ENCODE data around the gene GDF2.

Gene GDF2

GRCh38 chr10:47285381-47286115 is 36.7 kb upstream of the GDF2 start:
- Histone ChIP-seq H3K9ac (ENCODE audit: low read depth, low read length) (no peak overlapping the region), H3K4me3 (ENCODE audit: low read depth, low read length) (no peak overlapping the region)

GRCh38 chr10:47286116-47286505 is 36.1 kb upstream of the GDF2 start:
- no peaks in the 10 kb centered on the region for H3K4me1 ChIP-seq (ENCODE audit: control insufficient read depth, insufficient read depth, low read length)
- H3K27me3 ChIP-seq (ENCODE audit: control insufficient read depth, insufficient read depth, low read length) = no peaks in the 10 kb centered on the region
- no peaks in the 10 kb centered on the region for H3K9me3 ChIP-seq (ENCODE audit: control insufficient read depth, insufficient read depth, low read length)
- no peaks in the 10 kb centered on the region for H3K36me3 ChIP-seq (ENCODE audit: control insufficient read depth, insufficient read depth, low read length)
- H3K4me3 ChIP-seq (ENCODE audit: low read depth, low read length) = no peak overlapping the region
- no peak overlapping the region for H3K9ac ChIP-seq (ENCODE audit: low read depth, low read length)

More at GRCh38 chr10:47285381-47286115, 36.7 kb upstream of the GDF2 start:
- H3K36me3 ChIP-seq (ENCODE audit: control insufficient read depth, insufficient read depth, low read length) = no peaks in the 10 kb centered on the region
- H3K27me3 ChIP-seq (ENCODE audit: control insufficient read depth, insufficient read depth, low read length) = no peaks in the 10 kb centered on the region
- no peaks in the 10 kb centered on the region for H3K4me1 ChIP-seq (ENCODE audit: control insufficient read depth, insufficient read depth, low read length)
- H3K9me3 ChIP-seq (ENCODE audit: control insufficient read depth, insufficient read depth, low read length) = no peaks in the 10 kb centered on the region

GRCh38 chr10:47286591-47287315 is 35.5 kb upstream of the GDF2 start:
- Histone ChIP-seq H3K36me3 (ENCODE audit: control insufficient read depth, insufficient read depth, low read length) (no peaks in the 10 kb centered on the region), H3K27me3 (ENCODE audit: control insufficient read depth, insufficient read depth, low read length) (no peaks in the 10 kb centered on the region), H3K4me3 (ENCODE audit: low read depth, low read length) (no peak overlapping the region), H3K4me1 (ENCODE audit: control insufficient read depth, insufficient read depth, low read length) (no peaks in the 10 kb centered on the region), H3K9ac (ENCODE audit: low read depth, low read length) (no peak overlapping the region), H3K9me3 (ENCODE audit: control insufficient read depth, insufficient read depth, low read length) (no peaks in the 10 kb centered on the region)

GRCh38 chr10:47287365-47287802 is 34.9 kb upstream of the GDF2 start:
- Histone ChIP-seq H3K4me1 (ENCODE audit: control insufficient read depth, insufficient read depth, low read length) (no peaks in the 10 kb centered on the region), H3K4me3 (ENCODE audit: low read depth, low read length) (no peak overlapping the region), H3K9ac (ENCODE audit: low read depth, low read length) (no peak overlapping the region), H3K9me3 (ENCODE audit: control insufficient read depth, insufficient read depth, low read length) (no peaks in the 10 kb centered on the region), H3K27me3 (ENCODE audit: control insufficient read depth, insufficient read depth, low read length) (no peaks in the 10 kb centered on the region), H3K36me3 (ENCODE audit: control insufficient read depth, insufficient read depth, low read length) (no peaks in the 10 kb centered on the region)

- H3K36me3 ChIP-seq (ENCODE audit: control insufficient read depth, insufficient read depth, low read length) = no peaks in the 10 kb centered on the region
- H3K9ac ChIP-seq (ENCODE audit: low read depth, low read length) = no peak overlapping the region
- no peak overlapping the region for H3K4me3 ChIP-seq (ENCODE audit: low read depth, low read length)
- no peaks in the 10 kb centered on the region for H3K4me1 ChIP-seq (ENCODE audit: control insufficient read depth, insufficient read depth, low read length)
- no peaks in the 10 kb centered on the region for H3K9me3 ChIP-seq (ENCODE audit: control insufficient read depth, insufficient read depth, low read length)
- H3K27me3 ChIP-seq (ENCODE audit: control insufficient read depth, insufficient read depth, low read length) = no peaks in the 10 kb centered on the region
Observed at GRCh38 chr10:47287805-47288204, 34.4 kb upstream of the GDF2 start.

GRCh38 chr10:47288236-47288635 is 34.0 kb upstream of the GDF2 start:
- Histone ChIP-seq H3K9me3 (ENCODE audit: control insufficient read depth, insufficient read depth, low read length) (no peaks in the 10 kb centered on the region), H3K27me3 (ENCODE audit: control insufficient read depth, insufficient read depth, low read length) (no peaks in the 10 kb centered on the region), H3K4me1 (ENCODE audit: control insufficient read depth, insufficient read depth, low read length) (no peaks in the 10 kb centered on the region), H3K9ac (ENCODE audit: low read depth, low read length) (no peak overlapping the region), H3K36me3 (ENCODE audit: control insufficient read depth, insufficient read depth, low read length) (no peaks in the 10 kb centered on the region), H3K4me3 (ENCODE audit: low read depth, low read length) (no peak overlapping the region)

GRCh38 chr10:47288916-47289495 is 33.2 kb upstream of the GDF2 start:
- Histone ChIP-seq H3K36me3 (ENCODE audit: control insufficient read depth, insufficient read depth, low read length) (no peaks in the 10 kb centered on the region), H3K9me3 (ENCODE audit: control insufficient read depth, insufficient read depth, low read length) (no peaks in the 10 kb centered on the region), H3K4me1 (ENCODE audit: control insufficient read depth, insufficient read depth, low read length) (no peaks in the 10 kb centered on the region), H3K27me3 (ENCODE audit: control insufficient read depth, insufficient read depth, low read length) (no peaks in the 10 kb centered on the region), H3K4me3 (ENCODE audit: low read depth, low read length) (no peak overlapping the region), H3K9ac (ENCODE audit: low read depth, low read length) (no peak overlapping the region)

GRCh38 chr10:47289921-47290320 is 32.3 kb upstream of the GDF2 start:
- Histone ChIP-seq H3K27me3 (ENCODE audit: control insufficient read depth, insufficient read depth, low read length) (no peaks in the 10 kb centered on the region), H3K4me3 (ENCODE audit: low read depth, low read length) (no peak overlapping the region), H3K36me3 (ENCODE audit: control insufficient read depth, insufficient read depth, low read length) (no peaks in the 10 kb centered on the region), H3K9me3 (ENCODE audit: control insufficient read depth, insufficient read depth, low read length) (no peaks in the 10 kb centered on the region), H3K4me1 (ENCODE audit: control insufficient read depth, insufficient read depth, low read length) (no peaks in the 10 kb centered on the region), H3K9ac (ENCODE audit: low read depth, low read length) (no peak overlapping the region)

GRCh38 chr10:47290338-47290737 is 31.9 kb upstream of the GDF2 start:
- no peaks in the 10 kb centered on the region for H3K36me3 ChIP-seq (ENCODE audit: control insufficient read depth, insufficient read depth, low read length)
- H3K4me3 ChIP-seq (ENCODE audit: low read depth, low read length) = no peak overlapping the region
- no peaks in the 10 kb centered on the region for H3K9me3 ChIP-seq (ENCODE audit: control insufficient read depth, insufficient read depth, low read length)
- H3K27me3 ChIP-seq (ENCODE audit: control insufficient read depth, insufficient read depth, low read length) = no peaks in the 10 kb centered on the region
- H3K4me1 ChIP-seq (ENCODE audit: control insufficient read depth, insufficient read depth, low read length) = no peaks in the 10 kb centered on the region
- no peak overlapping the region for H3K9ac ChIP-seq (ENCODE audit: low read depth, low read length)

- H3K27me3 ChIP-seq (ENCODE audit: control insufficient read depth, insufficient read depth, low read length) = no peaks in the 10 kb centered on the region
- H3K9me3 ChIP-seq (ENCODE audit: control insufficient read depth, insufficient read depth, low read length) = no peaks in the 10 kb centered on the region
- H3K9ac ChIP-seq (ENCODE audit: low read depth, low read length) = no peak overlapping the region
- H3K36me3 ChIP-seq (ENCODE audit: control insufficient read depth, insufficient read depth, low read length) = no peaks in the 10 kb centered on the region
- no peaks in the 10 kb centered on the region for H3K4me1 ChIP-seq (ENCODE audit: control insufficient read depth, insufficient read depth, low read length)
- no peak overlapping the region for H3K4me3 ChIP-seq (ENCODE audit: low read depth, low read length)
Observed at GRCh38 chr10:47291682-47292081, 30.6 kb upstream of the GDF2 start.

GRCh38 chr10:47294057-47294456 is 28.2 kb upstream of the GDF2 start:
- H3K9me3 ChIP-seq (ENCODE audit: control insufficient read depth, insufficient read depth, low read length) = no peaks in the 10 kb centered on the region
- no peak overlapping the region for H3K9ac ChIP-seq (ENCODE audit: low read depth, low read length)
- H3K4me1 ChIP-seq (ENCODE audit: control insufficient read depth, insufficient read depth, low read length) = no peaks in the 10 kb centered on the region
- H3K27me3 ChIP-seq (ENCODE audit: control insufficient read depth, insufficient read depth, low read length) = peaks cover 2% of the 10 kb centered on the region
- no peak overlapping the region for H3K4me3 ChIP-seq (ENCODE audit: low read depth, low read length)
- no peaks in the 10 kb centered on the region for H3K36me3 ChIP-seq (ENCODE audit: control insufficient read depth, insufficient read depth, low read length)

GRCh38 chr10:47294501-47294900 is 27.8 kb upstream of the GDF2 start:
- no peaks in the 10 kb centered on the region for H3K36me3 ChIP-seq (ENCODE audit: control insufficient read depth, insufficient read depth, low read length)
- H3K27me3 ChIP-seq (ENCODE audit: control insufficient read depth, insufficient read depth, low read length) = peaks cover 6% of the 10 kb centered on the region

More at GRCh38 chr10:47294501-47294900, 27.8 kb upstream of the GDF2 start:
- Histone ChIP-seq H3K4me1 (ENCODE audit: control insufficient read depth, insufficient read depth, low read length) (no peaks in the 10 kb centered on the region), H3K9ac (ENCODE audit: low read depth, low read length) (no peak overlapping the region), H3K9me3 (ENCODE audit: control insufficient read depth, insufficient read depth, low read length) (no peaks in the 10 kb centered on the region), H3K4me3 (ENCODE audit: low read depth, low read length) (no peak overlapping the region)
